Activated CD4-positive, alpha-beta T cell treated with anti-CD3 and anti-CD28 coated beads for 36 hours (primary cell): ENCODE results near the gene HES5. TPM values are rescaled to one million over a fixed set of nuclear protein-coding genes. Genes with fewer than 3 reads are reported as not detected.
A peak's percentile ranks its signal among the peaks of the same experiment; 100 is the strongest.

ENCODE experiments used
- ATAC-seq: fragments of 200-7000 bp; cut with Tn5 transposase; one replicate; pipeline ENCODE4 v1.10.0; 2021; ENCODE audit warnings: mild to moderate bottlenecking, moderate library complexity
- CTCF ChIA-PET: fragments of 350-600 bp; sonication (Branson Sonifier 250); formaldehyde crosslinking; loops from one replicate; lab custom pipeline; 2021; ENCODE audit warnings: antibody characterized with exemption; lab: Charles Lee
- POLR2A ChIA-PET: fragments of 350-600 bp; sonication (Branson Sonifier 250); formaldehyde crosslinking; loops from one replicate; lab custom pipeline; 2021; ENCODE audit warnings: antibody characterized with exemption, inconsistent platforms; lab: Charles Lee
- DNase-seq: peaks from one replicate; pipeline ENCODE4 v3.0.0-alpha.2; 2020
- H3K27ac Mint-ChIP-seq: one replicate; pipeline ENCODE4 v1.8.0; 2021; ENCODE audit warnings: mixed read lengths
- H3K27me3 Mint-ChIP-seq: one replicate; pipeline ENCODE4 v1.8.0; 2021; ENCODE audit warnings: mixed read lengths
- H3K36me3 Mint-ChIP-seq: one replicate; pipeline ENCODE4 v1.8.0; 2021; ENCODE audit warnings: low read depth, mixed read lengths
- H3K4me1 Mint-ChIP-seq: one replicate; pipeline ENCODE4 v1.8.0; 2021; ENCODE audit warnings: mixed read lengths
- H3K4me3 Mint-ChIP-seq: one replicate; pipeline ENCODE4 v1.8.0; 2021; ENCODE audit warnings: mild to moderate bottlenecking, moderate library complexity, mixed read lengths
- H3K9me3 Mint-ChIP-seq: one replicate; pipeline ENCODE4 v1.8.0; 2021; ENCODE audit warnings: low read depth, mixed read lengths
- intact Hi-C, 2 experiments: fragments of 100-400 bp; cut with DNase I in 1 of 2; cut with micrococcal nuclease in 1 of 2; formaldehyde crosslinking; loops; one replicate each; pipeline versions ENCODE4 v1.14.2 to v1.15.1; 2022 to 2024; cut with DNase I, micrococcal nuclease
- total RNA-seq, 2 experiments: library from RNA; stranded (reverse); gene quantifications; one replicate each; pipeline ENCODE4 v1.2.3, GENCODE V29; 2021

Gene HES5
- total RNA-seq, 2 experiments from 2014 or later = 0.14 TPM; not detected in 1

- intact Hi-C loops = no loop called here
- Mint-ChIP-seq H3K27me3 (peaks cover 4% of the 10 kb centered on the region), H3K4me3 (no peak overlapping the region), H3K36me3 (no peaks in the 10 kb centered on the region), H3K4me1 (peaks cover 2% of the 10 kb centered on the region), H3K9me3 (no peaks in the 10 kb centered on the region), H3K27ac (no peak overlapping the region)
- DNase-seq = no peak
- ChIA-PET CTCF (no interaction called here), POLR2A (no interaction called here)
- ATAC-seq = no peak
Measured at GRCh38 chr1:2538376-2538775, 8.3 kb upstream of the HES5 start.

- POLR2A ChIA-PET = no interaction called here
- Mint-ChIP-seq H3K4me1 (peaks cover 2% of the 10 kb centered on the region), H3K4me3 (no peak overlapping the region), H3K9me3 (no peaks in the 10 kb centered on the region), H3K27me3 (peaks cover 6% of the 10 kb centered on the region), H3K36me3 (no peaks in the 10 kb centered on the region), H3K27ac (no peak overlapping the region)
- intact Hi-C loops = no loop called here
- CTCF ChIA-PET = no interaction called here
- DNase-seq (no peak), ATAC-seq (no peak)
Measured at GRCh38 chr1:2537784-2538115, 7.7 kb upstream of the HES5 start.

GRCh38 chr1:2535981-2536380 lies 5.9 kb upstream of the HES5 start:
- H3K9me3 Mint-ChIP-seq = no peaks in the 10 kb centered on the region
- DNase-seq (no peak), ATAC-seq (no peak)
- H3K4me3 Mint-ChIP-seq = no peak overlapping the region
- ChIA-PET CTCF (interaction anchor here (1.3 kb wide), 1 partner anchor 10 kb away, joined by 5 read pairs; the partner anchor contains the start of gene PANK4), POLR2A (no interaction called here)
- peaks cover 11% of the 10 kb centered on the region for H3K27me3 Mint-ChIP-seq
- no peak overlapping the region for H3K27ac Mint-ChIP-seq
- H3K36me3 Mint-ChIP-seq = no peaks in the 10 kb centered on the region
- H3K4me1 Mint-ChIP-seq = peaks cover under 1% of the 10 kb centered on the region
- intact Hi-C loops = no loop called here

- Mint-ChIP-seq H3K9me3 (no peaks in the 10 kb centered on the region), H3K27ac (no peak overlapping the region), H3K36me3 (no peaks in the 10 kb centered on the region), H3K27me3 (peaks cover 13% of the 10 kb centered on the region), H3K4me1 (no peaks in the 10 kb centered on the region), H3K4me3 (no peak overlapping the region)
- ATAC-seq (no peak), DNase-seq (no peak)
- intact Hi-C loops = no loop called here
- POLR2A ChIA-PET = no interaction called here
- CTCF ChIA-PET = interaction anchor here (1.0 to 1.3 kb wide), 2 partner anchors 9 to 12 kb away, joined by 5 read pairs; partner anchors contain the start of gene PANK4
Measured at GRCh38 chr1:2535455-2535854, 5.4 kb upstream of the HES5 start.

- intact Hi-C loops = no loop called here
- H3K9me3 Mint-ChIP-seq = no peaks in the 10 kb centered on the region
- H3K27ac Mint-ChIP-seq = no peak overlapping the region
- no peak overlapping the region for H3K4me3 Mint-ChIP-seq
- peaks cover 13% of the 10 kb centered on the region for H3K27me3 Mint-ChIP-seq
- H3K36me3 Mint-ChIP-seq = no peaks in the 10 kb centered on the region
- ATAC-seq (no peak), DNase-seq (no peak)
- CTCF ChIA-PET = interaction anchor here (0.9 to 1.3 kb wide), 3 partner anchors 9 to 300 kb away, joined by 4 to 5 read pairs (median 5); partner anchors contain the start of gene PANK4
- no peaks in the 10 kb centered on the region for H3K4me1 Mint-ChIP-seq
- POLR2A ChIA-PET = interaction anchor here (0.6 kb wide), 1 partner anchor 315 kb away, joined by 5 read pairs; no protein-coding TSS in a partner anchor
Measured at GRCh38 chr1:2534687-2535441, 4.8 kb upstream of the HES5 start.

GRCh38 chr1:2534315-2534686 lies 4.2 kb upstream of the HES5 start:
- Mint-ChIP-seq H3K27me3 (peaks cover 13% of the 10 kb centered on the region), H3K36me3 (no peaks in the 10 kb centered on the region), H3K9me3 (no peaks in the 10 kb centered on the region), H3K4me3 (no peak overlapping the region), H3K4me1 (no peaks in the 10 kb centered on the region), H3K27ac (no peak overlapping the region)
- intact Hi-C loops = no loop called here
- POLR2A ChIA-PET = interaction anchor here (0.6 kb wide), 1 partner anchor 314 kb away, joined by 5 read pairs; no protein-coding TSS in a partner anchor
- DNase-seq = no peak
- no peak for ATAC-seq
- CTCF ChIA-PET = interaction anchor here (0.6 to 1.5 kb wide), 5 partner anchors 10 to 300 kb away, joined by 3 to 5 read pairs (median 4); no protein-coding TSS in a partner anchor

GRCh38 chr1:2533365-2533764 lies 3.3 kb upstream of the HES5 start:
- ChIA-PET CTCF (interaction anchor here (0.6 to 1.5 kb wide), 3 partner anchors 9 to 341 kb away, joined by 3 to 4 read pairs (median 3); no protein-coding TSS in a partner anchor), POLR2A (no interaction called here)
- Mint-ChIP-seq H3K4me1 (peaks cover 7% of the 10 kb centered on the region), H3K27ac (no peak overlapping the region), H3K9me3 (no peaks in the 10 kb centered on the region), H3K36me3 (no peaks in the 10 kb centered on the region), H3K27me3 (peaks cover 13% of the 10 kb centered on the region), H3K4me3 (no peak overlapping the region)
- intact Hi-C loops = no loop called here
- DNase-seq = no peak
- no peak for ATAC-seq

GRCh38 chr1:2532485-2533160 lies 2.6 kb upstream of the HES5 start:
- no peak overlapping the region for H3K4me3 Mint-ChIP-seq
- intact Hi-C loops = no loop called here
- ATAC-seq = no peak
- peaks cover 7% of the 10 kb centered on the region for H3K4me1 Mint-ChIP-seq
- POLR2A ChIA-PET = no interaction called here
- H3K9me3 Mint-ChIP-seq = no peaks in the 10 kb centered on the region
- peaks cover 13% of the 10 kb centered on the region for H3K27me3 Mint-ChIP-seq
- H3K27ac Mint-ChIP-seq = no peak overlapping the region
- H3K36me3 Mint-ChIP-seq = no peaks in the 10 kb centered on the region
- no peak for DNase-seq
- CTCF ChIA-PET = interaction anchor here (0.6 to 1.5 kb wide), 2 partner anchors 29 to 341 kb away, joined by 3 read pairs; no protein-coding TSS in a partner anchor

- H3K4me1 Mint-ChIP-seq = peaks cover 14% of the 10 kb centered on the region
- ChIA-PET POLR2A (interaction anchor here (0.5 kb wide), 1 partner anchor 12 kb away, joined by 3 read pairs; no protein-coding TSS in a partner anchor), CTCF (interaction anchor here (0.8 to 1.4 kb wide), 3 partner anchors 9 to 297 kb away, joined by 3 to 6 read pairs (median 4); no protein-coding TSS in a partner anchor)
- no peak overlapping the region for H3K27ac Mint-ChIP-seq
- ATAC-seq = no peak
- peaks cover 13% of the 10 kb centered on the region for H3K27me3 Mint-ChIP-seq
- H3K9me3 Mint-ChIP-seq = no peaks in the 10 kb centered on the region
- intact Hi-C loops = no loop called here
- H3K4me3 Mint-ChIP-seq = peak overlapping the region; percentile 44
- DNase-seq = no peak
- no peaks in the 10 kb centered on the region for H3K36me3 Mint-ChIP-seq
Measured at GRCh38 chr1:2530513-2531361, 674 bp upstream of the HES5 start.

GRCh38 chr1:2528966-2529783 lies 888 bp downstream of the HES5 start:
- peak; percentile 67 for DNase-seq
- ChIA-PET CTCF (interaction anchor here (1.1 kb wide), 1 partner anchor 17 kb away, joined by 3 read pairs; no protein-coding TSS in a partner anchor), POLR2A (interaction anchor here (1.4 kb wide), 1 partner anchor 12 kb away, joined by 4 read pairs; no protein-coding TSS in a partner anchor)
- peaks cover 10% of the 10 kb centered on the region for H3K27me3 Mint-ChIP-seq
- intact Hi-C loops = loop anchor here in 1 of 2 experiments (10.0 kb wide), 2 partner anchors 1096 to 1326 kb away; partner anchors contain the start of genes CEP104, DFFB and TPRG1L
- H3K9me3 Mint-ChIP-seq = no peaks in the 10 kb centered on the region
- no peak for ATAC-seq
- peak overlapping the region; percentile 59 for H3K4me3 Mint-ChIP-seq
- no peak overlapping the region for H3K27ac Mint-ChIP-seq
- no peaks in the 10 kb centered on the region for H3K36me3 Mint-ChIP-seq
- peaks cover 27% of the 10 kb centered on the region for H3K4me1 Mint-ChIP-seq
